ENCODE data around the gene D2HGDH. TPM values are rescaled to one million over a fixed set of nuclear protein-coding genes. Genes with fewer than 3 reads are reported as not detected.

D2HGDH gene
- total and polyA plus RNA-seq, 8 donors: 32.8 to 53.3 (median 39.7) TPM

DNA sequence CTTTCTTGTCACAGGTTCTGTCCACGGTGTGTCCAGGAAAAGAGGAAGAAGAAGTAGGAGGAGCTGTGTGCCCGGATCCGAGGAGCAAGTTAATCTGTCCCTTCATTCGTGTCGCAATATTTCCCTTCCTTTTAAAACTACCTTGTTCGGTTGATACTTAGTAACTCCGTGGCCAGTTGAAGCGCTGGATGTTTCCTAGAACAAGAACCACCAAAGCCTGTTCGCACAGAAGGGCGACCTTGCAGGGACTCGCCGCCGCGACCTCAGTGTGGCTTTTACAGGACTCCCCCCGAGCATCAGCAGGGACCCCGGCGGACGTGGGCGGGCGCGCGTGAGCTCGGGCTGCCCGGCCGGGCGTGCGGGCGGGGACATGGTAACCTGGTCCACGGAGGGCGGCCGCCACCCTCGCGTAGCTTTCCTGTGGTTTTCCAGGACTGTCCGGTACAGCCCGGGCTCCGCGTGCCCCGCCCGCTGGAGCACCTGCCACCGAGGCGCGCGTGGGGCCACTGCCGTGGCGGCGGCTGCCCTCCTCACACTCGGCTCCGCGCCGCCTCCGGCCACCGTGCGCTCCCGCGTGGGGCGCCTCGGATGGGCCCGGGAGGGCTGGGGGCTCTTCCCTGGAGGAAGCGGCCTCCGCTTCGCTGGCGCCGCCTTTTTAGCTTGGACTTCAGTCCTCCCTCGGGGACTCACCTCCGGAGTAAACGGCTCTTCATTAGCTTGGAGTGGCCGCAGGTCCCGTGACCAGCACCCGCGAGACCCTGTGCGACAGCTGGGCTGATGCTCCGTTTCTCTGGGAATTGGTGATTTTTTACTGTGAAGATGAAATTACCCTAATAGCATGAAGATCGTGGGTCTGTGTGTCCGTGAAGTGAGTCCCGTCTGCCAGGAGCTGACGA lies 9.2 kb upstream of the D2HGDH start:
- peaks cover 0 to 12% of the 10 kb centered on the region in 2 donors for H3K9me3 ChIP-seq
- H3K27me3 ChIP-seq: no peaks in the 10 kb centered on the region
- DNase-seq (no peak), ATAC-seq (no peak)
- H3K4me1 ChIP-seq: peaks cover 0 to 7% of the 10 kb centered on the region in 2 donors
- no peak overlapping the region for H3K4me3 ChIP-seq
- intact Hi-C loops (cut with DNase I): no loop called here
- H3K27ac ChIP-seq: no peak overlapping the region
- H3K36me3 ChIP-seq: peaks cover 0 to 64% of the 10 kb centered on the region in 2 donors
- TF ChIP-seq, protein P1, sequence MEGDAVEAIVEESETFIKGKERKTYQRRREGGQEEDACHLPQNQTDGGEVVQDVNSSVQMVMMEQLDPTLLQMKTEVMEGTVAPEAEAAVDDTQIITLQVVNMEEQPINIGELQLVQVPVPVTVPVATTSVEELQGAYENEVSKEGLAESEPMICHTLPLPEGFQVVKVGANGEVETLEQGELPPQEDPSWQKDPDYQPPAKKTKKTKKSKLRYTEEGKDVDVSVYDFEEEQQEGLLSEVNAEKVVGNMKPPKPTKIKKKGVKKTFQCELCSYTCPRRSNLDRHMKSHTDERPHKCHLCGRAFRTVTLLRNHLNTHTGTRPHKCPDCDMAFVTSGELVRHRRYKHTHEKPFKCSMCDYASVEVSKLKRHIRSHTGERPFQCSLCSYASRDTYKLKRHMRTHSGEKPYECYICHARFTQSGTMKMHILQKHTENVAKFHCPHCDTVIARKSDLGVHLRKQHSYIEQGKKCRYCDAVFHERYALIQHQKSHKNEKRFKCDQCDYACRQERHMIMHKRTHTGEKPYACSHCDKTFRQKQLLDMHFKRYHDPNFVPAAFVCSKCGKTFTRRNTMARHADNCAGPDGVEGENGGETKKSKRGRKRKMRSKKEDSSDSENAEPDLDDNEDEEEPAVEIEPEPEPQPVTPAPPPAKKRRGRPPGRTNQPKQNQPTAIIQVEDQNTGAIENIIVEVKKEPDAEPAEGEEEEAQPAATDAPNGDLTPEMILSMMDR (IDR thresholded peaks at IDR 0.05): no peak

DNA sequence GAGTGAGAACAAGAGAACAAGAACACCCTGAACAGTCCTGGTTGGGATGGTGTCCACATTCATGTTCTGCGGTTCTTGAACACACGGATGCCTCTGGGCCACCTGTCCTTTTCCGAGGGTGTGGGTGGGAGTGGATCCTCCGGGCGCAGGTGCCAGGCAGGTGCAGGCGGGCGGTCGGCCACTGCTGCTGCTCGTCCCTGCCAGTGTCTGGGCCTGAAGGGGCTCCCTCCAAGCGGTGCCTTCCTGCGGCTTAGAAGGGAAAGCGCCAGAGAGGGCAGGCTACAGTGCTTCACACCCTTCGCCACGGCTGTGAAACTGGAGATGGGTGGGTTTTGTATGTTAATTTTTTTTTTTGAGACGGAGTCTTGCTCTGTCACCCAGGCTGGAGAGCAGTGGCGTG lies 8.0 kb upstream of the D2HGDH start:
- ATAC-seq: no peak
- no peak overlapping the region for H3K27ac ChIP-seq
- H3K4me1 ChIP-seq: peaks cover 0 to 20% of the 10 kb centered on the region in 2 donors
- DNase-seq: no peak
- peaks cover 0 to 12% of the 10 kb centered on the region in 2 donors for H3K9me3 ChIP-seq
- H3K36me3 ChIP-seq: peaks cover 0 to 52% of the 10 kb centered on the region in 2 donors
- intact Hi-C loops (cut with DNase I): no loop called here
- H3K27me3 ChIP-seq: no peaks in the 10 kb centered on the region
- TF ChIP-seq, protein P1 (IDR thresholded peaks at IDR 0.05): no peak
- no peak overlapping the region for H3K4me3 ChIP-seq

DNA sequence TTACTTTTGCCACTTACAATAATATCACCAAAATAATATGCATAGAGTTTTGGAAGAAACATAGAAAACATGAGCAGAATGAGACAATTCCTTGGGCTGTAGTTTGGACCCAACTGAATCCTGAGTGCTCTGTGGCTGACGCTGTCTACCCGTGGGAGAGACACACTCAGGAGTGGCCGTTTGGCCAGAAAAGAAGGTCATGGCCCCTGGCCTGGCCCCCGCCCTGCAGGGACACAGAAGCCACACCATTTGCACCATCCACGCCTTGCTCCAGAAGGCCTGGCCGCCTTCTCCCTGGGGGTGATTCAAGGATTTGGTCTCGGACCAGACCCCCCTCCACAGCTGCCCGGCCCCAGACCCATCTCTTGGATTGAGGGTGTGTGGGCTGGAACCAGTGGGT lies 6.4 kb upstream of the D2HGDH start:
- H3K27me3 ChIP-seq: no peaks in the 10 kb centered on the region
- peaks cover 0 to 4% of the 10 kb centered on the region in 2 donors for H3K9me3 ChIP-seq
- no peak overlapping the region for H3K27ac ChIP-seq
- no peak for ATAC-seq
- intact Hi-C loops (cut with DNase I): no loop called here
- peaks cover 0 to 34% of the 10 kb centered on the region in 2 donors for H3K4me1 ChIP-seq
- DNase-seq: no peak
- peaks cover 0 to 36% of the 10 kb centered on the region in 2 donors for H3K36me3 ChIP-seq
- TF ChIP-seq, protein P1 (IDR thresholded peaks at IDR 0.05): no peak
- no peak overlapping the region for H3K4me3 ChIP-seq

DNA sequence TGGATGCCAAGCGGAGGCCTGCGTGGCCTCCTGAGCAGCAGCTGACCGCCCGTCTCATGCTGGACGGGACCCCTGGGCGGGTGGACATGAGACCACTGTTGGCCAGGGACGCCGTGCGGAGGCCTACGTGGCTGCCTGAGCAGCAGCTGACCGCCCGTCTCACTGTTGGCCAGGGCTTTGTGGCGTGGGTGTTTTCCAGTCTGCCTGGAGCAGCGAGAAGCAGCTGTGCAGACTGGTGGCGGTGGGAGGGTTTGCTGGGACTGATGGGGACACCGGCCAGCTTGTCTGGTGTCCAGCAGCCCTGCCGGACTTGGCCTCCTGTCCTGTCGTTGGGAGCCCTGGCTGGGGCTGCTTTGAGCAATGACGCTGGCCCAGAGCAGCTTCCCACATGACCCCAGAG lies 5.8 kb upstream of the D2HGDH start:
- ATAC-seq: no peak
- H3K9me3 ChIP-seq: no peaks in the 10 kb centered on the region

DNA sequence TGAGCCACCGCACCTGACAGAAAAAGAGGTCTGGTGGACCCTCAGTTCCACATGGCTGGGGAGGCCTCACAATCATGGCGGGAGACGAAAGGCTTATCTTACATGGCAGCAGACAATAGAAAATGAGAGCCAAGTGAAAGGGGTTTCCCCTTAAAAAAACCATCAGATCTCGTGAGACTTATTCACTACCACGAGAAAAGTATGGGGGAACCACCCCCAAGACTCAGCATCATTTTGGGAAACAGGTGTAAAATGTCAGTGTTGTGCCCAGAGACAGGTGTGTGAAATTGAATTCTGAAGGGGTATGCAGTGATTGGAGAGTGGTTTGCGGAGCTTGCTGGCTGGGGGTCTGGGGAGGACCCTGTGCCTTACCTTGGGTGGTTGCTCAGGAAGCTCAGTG lies 4.6 kb upstream of the D2HGDH start:
- DNase-seq (no peak), ATAC-seq (no peak)
- intact Hi-C loops (cut with DNase I): loop anchor here in 1 of 2 donors (10.0 kb wide), 1 partner anchor 145 kb away; no protein-coding TSS in a partner anchor
- Histone ChIP-seq H3K36me3 (peaks cover 0 to 18% of the 10 kb centered on the region in 2 donors), H3K9me3 (no peaks in the 10 kb centered on the region), H3K4me3 (no peak overlapping the region), H3K27me3 (no peaks in the 10 kb centered on the region), H3K27ac (peak overlapping the region in 1 of 2 donors; percentile 14), H3K4me1 (peaks cover 0 to 43% of the 10 kb centered on the region in 2 donors)
- TF ChIP-seq, protein P1 (IDR thresholded peaks at IDR 0.05): no peak

More for the DNA sequence above, 5.8 kb upstream of the D2HGDH start:
- Histone ChIP-seq H3K36me3 (peaks cover 0 to 30% of the 10 kb centered on the region in 2 donors), H3K4me3 (no peak overlapping the region), H3K4me1 (peaks cover 0 to 38% of the 10 kb centered on the region in 2 donors), H3K27ac (no peak overlapping the region), H3K27me3 (no peaks in the 10 kb centered on the region)
- TF ChIP-seq, protein P1 (IDR thresholded peaks at IDR 0.05): no peak
- DNase-seq: no peak
- intact Hi-C loops (cut with DNase I): no loop called here
